GM04503 (cell line): ENCODE results near the gene CRYBB1.
A peak's percentile ranks its signal among the peaks of the same experiment; 100 is the strongest.
"Not testable (repeated sequence)": the region's sequence is repeated elsewhere in the genome, so short reads cannot be mapped to it uniquely, and the experiment has no call there.

Experiments
- DNase-seq: peaks from one replicate; pipeline ENCODE4 v3.0.0-alpha.2; 2012; ENCODE audit warnings: low read depth

Gene CRYBB1

DNA sequence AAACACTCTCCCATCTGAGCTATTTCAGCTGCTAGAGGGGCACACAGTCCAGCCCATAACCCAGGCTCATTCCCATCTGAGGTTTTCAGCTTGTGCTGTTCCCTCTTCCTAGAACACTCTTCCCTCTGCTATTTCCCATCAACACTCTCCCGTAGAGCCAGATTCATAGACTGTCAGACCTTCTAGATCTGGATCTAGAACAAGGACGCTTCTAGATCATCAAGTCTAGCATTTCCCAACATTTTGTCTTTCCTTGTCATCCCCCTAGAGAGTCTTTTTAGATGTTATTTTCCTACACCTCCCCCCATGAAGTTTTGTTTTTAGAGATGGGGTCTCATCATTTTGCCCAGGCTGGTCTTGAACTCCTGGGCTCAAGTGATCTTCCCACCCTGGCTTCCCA lies 17.3 kb upstream of the CRYBB1 start:
- no peak for DNase-seq

DNA sequence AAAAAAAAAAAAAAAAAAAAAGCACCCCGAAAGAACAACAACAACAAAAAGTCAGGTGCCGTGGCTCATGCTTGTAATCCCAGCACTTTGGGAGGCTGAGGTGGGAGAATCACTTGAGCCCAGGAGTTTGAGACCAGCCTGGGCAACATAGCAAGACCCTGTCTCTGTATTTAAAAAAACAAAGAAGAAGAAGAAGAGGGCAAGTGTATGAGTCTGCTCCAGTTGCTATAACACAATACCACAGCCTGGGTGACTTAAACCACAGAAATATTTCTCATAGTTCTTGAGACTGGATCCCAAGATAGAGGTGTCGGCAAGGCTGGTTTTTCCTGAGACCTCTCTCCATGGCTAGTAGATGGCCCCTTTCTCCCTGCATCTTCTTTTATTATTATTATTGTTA lies 16.4 kb upstream of the CRYBB1 start:
- DNase-seq, result no peak

DNA sequence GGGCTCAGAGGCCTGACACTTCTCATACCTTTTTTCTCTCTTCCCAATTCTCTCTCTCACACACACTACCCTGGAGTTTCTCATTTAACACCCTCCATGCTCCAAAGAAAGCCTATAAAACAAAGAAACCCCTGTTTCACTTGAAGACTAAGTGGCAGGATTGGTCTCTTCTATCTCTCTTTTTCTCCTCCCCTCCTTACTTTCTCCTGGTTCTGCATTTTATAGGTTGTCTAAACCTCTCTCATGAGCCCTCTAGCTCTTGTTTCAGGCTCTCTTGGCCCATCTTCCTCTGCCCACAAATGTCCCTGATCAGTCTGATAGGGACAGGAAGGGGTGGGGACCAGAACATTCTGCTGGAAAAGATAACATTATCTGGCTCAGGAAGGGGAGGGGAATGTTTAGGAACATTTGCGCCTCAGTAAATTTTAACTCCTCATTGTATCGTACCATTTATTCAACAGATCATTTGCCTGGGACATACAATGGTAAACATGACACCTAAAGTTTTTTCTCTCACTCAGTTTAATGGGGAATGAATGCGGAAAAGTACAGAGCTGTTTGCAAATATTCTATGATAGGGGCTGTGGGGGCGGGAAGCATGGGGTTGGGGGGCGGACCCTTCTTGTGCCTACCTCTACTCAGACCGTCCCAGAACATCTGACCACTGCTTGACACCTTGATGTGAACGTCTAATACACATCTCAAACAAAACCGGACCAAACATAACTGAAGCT lies 14.8 kb upstream of the CRYBB1 start:
- no peak for DNase-seq

DNA sequence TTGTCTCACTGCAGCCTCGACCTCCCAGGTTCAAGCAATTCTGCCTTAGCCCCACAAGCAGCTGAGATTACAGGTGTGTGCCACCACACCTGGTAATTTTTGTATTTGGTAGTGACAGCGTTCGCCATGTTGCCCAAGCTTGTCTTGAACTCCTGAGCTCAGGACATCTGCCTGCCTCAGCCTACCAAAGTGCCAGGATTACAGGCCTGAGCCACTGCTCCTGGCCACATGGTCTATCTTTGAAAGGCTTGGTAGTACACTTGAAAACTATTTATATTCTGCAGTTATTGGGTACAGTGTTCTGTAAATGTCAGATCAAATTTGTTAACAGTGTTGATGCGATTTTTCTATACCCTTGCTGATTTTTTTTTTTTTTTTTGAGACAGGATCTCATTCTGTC lies 13.5 kb upstream of the CRYBB1 start:
- DNase-seq, result no peak

DNA sequence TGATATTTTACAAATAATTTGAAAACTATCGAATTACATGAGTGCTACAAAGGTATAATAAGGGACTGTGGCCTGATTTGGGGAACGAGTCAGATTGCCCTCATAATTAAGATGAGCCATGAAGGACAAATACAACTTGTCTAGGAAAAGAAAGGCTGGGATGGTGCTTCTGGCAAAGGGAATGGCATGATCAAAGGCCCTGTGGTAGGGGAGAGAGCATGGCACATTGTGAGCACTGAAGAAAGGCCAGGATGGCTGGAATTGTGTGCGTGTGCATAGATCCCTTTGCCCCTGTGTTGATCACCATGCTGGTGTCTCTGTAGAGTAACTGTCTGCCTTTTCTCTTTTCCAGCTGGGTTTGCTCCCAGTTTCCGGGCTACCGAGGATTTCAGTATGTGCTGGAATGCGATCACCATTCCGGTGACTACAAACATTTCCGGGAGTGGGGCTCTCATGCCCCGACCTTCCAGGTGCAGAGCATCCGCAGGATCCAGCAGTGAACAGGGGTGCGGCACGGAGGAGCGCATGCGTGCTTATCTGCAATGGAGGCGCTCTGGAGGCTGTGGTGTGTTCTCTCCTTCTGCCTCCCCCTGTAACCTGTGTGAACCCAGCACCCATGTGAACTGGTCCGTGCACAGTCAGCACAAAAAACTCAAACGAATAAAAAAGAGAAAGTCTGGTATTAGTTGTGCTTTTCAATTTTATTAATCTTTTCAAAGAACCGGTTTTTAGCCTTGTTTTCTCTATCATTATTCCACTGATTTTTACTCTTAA lies 12.3 kb upstream of the CRYBB1 start:
- no peak for DNase-seq

DNA sequence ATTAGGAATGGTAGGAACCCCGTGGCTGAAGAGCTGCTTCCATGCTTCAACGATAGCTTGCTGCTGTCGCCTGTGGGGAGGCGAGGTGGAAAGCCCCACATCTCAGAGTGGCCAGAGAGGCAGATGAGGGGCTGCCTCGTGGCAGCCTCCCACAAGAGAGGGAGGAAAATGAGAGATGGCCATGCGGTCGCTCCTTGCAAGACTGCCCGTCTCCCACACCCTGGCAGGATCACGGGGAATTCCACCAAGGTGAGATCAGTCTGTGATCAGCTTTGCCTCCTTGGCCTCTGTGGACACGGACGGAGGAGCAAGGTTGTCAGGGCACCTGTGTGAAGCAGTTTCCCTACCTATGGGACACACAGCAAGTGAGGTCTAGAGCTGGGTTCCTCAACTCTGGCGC lies 7.0 kb upstream of the CRYBB1 start:
- no peak for DNase-seq

DNA sequence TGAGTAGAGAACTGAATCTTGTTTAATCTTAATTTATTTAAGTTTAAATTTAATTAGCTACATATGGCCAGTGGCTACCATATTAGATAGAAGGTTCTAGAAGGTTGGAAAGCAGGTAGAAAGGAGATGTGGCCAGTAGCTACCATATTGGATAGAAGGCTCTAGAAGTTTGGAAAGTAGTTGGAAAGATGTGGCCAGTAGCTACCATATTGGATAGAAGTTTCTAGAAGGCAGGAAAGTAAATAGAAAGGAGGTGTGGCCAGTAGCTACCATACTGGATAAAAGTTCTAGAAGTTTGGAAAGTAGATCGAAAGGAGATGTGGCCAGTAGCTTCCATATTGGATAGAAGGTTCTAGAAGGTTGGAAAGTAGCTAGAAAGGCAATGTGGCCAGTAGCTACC lies 6.2 kb upstream of the CRYBB1 start:
- no peak for DNase-seq

DNA sequence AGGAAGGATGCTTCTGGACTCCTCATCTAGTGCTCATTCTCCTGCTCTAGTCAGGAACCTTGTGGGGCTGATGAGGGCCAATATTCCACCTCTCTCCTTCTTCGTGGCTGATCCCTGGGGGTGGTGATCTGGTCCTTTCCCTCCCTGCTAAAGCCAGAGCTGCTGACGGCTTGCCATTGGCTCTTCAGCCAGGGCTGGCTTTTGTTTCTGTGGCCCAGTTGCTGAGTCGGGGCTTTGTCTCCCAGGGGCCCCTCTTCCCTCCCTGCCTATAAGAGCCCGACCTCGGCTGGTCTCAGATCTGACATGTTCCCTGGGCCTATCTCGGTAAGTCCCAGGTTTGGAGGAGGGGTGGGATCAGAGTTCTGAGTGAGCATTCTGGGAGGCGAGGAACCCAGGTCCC lies 3.8 kb upstream of the CRYBB1 start, which contains the start of gene CRYBA4:
CRYBA4 (plus strand) TSS at position 301 of the 400 bp plus-strand sequence. CDS start 634 bp downstream, outside the sequence.
- DNase-seq, result no peak

DNA sequence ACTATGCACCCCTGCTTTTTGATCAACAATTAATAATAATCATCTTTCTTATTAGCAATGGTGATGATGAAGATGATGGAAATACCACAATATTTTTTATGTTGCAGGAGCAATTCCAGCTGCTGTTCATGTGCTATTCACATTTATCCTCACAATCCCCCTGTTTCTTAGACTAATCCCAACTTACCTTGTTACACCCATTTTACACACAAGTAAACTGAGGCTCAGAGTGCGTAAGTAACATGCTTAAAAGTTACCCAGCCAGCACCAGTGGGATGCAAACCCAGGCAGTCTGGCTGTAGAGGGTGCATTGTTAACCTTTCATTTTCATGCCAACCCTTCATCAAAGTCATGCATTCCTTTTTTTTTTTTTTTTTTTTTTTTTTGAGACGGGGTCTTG lies 2.4 kb upstream of the CRYBB1 start:
- DNase-seq, result no peak

DNA sequence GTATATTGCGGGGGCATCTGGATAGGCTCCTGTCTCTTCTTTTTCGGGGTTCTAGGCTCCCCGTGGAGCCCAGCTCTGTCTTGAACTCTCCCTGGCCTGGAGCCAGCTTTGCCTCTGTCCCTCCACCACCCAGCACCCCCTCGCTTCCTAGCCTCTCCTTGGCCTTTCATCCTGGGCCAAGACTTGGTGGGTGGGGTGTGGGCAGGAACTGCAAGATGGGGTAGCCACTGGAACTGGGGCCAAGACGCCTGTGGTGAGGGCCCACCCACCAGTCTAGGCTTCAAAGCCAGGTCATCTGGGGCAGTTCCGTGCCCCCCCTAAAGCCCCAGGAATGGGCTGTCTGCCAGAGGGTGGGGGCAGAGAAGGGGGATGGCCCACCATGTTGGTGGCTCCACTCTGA lies 1.7 kb upstream of the CRYBB1 start:
- DNase-seq, result no peak

DNA sequence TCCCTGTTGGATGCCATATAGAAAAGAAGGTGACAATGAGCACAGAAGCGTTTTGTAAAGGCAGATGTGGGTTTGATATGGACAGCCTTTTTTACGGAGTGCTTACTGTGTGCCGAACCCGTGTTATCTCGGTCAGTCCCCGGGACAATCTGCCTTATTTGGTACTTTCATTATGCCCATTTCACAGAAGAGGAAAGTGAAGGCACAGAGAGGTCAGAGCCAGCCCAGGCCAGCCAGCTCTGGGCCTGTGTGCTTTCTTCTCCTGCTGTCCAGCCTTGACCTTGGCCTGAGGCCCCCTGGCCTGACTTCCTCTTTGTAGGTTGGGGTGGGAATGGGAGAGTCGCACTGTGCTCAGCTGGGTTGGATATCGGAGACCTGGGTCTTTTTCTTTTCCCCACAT lies 628 bp upstream of the CRYBB1 start:
- no peak for DNase-seq

DNA sequence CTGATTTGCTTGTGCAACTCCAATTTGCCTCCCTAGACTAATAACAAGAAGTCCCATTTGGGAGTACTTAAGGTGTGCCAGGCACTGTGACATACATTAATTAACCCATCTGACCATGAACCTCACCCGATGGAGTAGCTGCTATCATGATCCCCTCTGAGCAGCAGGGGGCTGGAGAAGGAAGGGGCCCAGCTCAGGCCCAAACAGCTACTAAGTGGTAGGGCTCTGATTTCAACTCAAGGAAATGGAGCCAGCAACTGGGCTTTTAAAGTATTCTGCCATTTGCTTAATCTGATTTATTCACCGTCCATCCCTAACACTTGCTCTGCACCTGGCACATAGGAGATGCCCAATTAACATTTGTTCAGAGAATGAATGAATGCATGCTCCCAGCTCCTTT lies 1.2 kb downstream of the CRYBB1 start:
- no peak for DNase-seq

DNA sequence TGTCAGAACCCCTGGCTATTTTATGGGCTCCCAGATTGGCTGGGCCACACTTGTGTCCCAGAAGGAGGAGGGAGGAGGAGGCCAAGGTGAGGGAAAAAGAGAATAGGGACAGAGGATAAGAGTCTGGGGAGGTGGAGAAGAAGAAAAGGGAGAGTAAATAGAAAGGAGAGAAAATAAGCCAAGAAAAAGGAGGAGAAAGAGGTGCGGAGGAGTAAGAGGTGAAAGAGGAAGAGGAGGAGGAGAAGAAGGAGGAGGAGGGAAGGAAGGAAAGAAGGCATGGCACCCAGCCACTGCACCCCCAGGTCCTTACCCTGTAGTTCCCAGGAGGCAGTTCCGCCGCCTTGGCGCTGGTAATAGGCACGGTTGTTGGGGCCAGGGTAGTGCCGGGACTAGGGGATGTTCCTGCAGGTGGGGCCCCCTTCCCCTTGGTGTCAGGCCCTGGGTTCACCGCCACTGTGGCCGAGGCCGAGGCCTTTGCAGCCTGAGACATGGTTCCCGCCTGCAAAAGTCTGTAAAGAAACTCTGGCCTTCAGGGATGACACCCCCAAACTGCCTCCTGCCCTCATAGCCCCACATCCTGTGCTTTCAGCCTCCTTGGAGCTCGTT lies 1.9 kb downstream of the CRYBB1 start:
- DNase-seq, result no peak

DNA sequence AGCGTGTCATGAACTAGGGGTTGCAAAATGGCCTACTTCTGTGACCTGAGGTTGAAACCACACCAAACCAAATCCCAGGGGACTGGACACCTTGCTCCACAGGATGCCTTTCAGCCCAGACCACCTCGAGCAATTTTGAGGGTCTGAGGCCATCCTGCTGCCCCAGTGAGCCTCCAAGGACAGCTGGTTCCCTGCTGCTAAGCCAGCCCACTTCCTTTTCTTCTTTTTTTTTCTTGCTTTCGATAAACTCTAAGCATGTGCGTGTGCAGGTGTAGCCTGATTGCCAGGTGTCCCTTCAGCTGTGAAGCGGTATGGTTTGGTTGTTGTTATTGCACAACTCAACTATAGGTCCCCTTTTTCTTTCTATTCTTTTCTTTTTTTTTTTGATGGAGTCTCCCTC lies 2.7 kb downstream of the CRYBB1 start:
- DNase-seq, result no peak

DNA sequence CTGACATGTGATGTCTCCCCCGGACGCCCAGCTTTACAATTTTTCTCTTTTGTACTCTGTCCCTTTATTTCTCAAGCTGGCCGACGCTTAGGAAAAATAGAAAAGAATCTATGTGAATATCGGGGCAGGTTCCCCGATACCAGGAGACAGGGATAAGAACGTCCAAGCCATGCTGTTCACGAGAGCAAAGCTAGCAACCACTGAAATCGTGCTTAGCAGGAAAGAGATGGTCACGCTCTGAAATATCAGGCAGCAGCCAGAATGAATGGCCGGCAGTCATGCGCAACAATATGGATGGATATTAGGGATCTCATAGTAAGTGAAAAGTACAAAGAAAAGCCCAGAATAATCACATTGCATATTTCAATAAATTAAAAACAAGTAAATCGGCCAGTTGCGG lies 3.5 kb downstream of the CRYBB1 start:
- no peak for DNase-seq

DNA sequence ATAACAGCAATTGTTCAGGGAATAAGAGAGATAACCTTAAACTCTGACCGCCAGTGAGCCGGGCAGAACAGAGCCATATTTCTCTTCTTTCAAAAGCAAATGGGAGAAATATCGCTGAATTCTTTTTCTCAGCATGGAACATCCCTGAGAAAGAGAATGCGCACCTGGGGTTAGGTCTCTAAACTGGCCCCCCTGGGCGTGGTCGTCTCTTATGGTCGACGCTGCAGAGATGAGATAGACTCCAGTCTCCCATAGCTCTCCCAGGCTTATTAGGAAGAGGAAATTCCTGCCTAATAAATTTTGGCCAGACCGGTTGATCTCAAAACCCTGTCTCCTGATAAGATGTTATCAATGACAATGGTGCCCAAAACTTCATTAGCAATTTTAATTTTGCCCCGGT lies 4.1 kb downstream of the CRYBB1 start:
- DNase-seq, result not testable (repeated sequence)

DNA sequence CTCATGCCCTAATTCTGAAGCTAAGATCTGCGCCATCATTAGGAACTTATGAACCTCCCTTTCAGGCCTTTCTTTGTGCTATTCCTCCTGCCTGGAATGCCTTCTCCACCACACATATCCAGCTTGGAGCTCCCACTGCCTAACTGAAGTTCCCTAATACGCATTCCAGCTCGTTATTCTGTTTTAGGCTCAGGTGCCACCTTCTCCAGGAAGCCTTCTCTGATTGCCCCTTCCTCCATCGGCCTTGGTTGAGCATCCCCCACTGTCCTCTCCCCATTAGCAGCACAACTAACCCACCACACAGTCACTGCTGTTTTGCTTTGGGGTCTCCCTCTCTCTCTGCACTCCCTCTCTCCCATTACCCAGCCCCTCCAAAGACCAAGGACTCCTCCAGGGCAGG lies 5.2 kb downstream of the CRYBB1 start:
- no peak for DNase-seq

DNA sequence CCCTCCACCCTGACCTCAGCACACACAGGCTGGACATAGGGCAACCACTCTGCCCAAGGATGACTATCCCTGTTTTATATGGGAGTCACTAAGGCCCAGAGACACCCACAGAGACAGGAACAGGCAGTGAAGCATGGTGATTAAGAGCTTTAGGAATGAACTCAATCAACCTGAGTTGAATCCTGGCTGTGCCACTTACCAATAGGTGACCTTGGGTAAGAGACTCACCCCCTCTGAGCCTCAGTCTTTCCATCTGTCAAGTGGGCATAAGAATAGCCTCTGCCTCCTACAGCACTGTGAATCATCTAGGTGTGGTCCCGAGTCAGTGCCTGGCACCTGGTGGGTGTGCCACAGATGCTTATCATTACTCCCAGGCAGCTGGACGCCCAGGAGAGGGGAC lies 6.8 kb downstream of the CRYBB1 start:
- DNase-seq, result no peak

DNA sequence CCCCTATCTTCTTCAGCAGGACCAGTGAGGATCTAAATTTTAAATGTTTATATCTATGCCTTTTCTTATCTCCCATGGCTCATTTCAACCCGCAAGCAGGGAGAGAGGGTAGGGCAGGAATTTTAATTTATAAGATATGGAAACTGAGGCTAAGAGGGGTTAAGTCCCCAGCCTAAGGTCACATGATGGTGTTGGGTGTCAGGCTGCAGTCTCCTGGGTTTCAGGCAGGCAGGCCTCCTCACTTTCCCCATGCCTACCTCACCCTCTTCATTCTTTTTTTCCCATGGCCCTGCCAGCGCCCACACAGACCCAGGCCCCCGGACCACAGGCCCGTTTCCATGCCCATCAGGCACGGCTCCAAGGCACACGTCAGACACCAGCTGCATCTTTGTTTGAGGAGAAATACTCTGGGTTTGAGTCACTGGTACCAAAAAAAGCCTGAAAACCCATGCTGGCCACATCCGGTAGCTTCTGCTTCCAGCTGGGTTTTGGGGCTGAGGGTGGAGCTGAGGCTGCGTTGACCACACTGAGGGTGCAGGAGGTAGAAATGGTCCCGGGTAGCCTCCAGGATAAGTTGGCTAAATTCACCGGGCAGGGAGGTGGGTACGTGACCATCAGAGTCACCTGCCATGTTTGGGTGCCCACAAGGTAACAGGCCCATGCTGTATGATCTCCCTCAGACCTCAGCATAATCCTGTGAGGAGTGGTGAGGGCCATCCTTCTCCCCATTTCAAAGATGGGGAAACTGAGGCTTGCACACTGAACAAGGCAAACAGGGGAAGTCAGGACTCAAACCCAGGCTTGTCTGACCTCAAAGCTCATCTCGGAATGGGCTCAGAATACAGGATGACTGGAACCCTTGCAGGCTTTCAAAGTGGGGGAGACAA lies 7.5 kb downstream of the CRYBB1 start:
- DNase-seq, result peak; percentile 79

DNA sequence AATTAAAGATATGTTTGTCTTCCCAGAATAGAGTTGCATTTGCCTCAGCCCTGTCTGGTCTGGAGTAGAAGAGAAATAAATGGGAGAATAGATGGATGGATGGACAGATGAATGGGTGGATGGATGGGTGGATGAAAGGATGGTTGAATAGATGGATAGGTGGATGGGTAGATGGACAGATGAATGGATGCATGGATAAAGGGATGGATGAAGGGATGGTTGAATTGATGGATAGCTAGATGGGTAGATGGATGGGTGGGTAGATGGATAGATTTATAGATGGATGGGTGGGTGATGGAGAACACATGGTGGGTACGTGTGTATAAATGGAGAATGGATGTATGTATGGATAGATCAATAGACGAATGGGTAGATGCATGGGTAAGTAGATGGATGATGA lies 8.5 kb downstream of the CRYBB1 start:
- no peak for DNase-seq

DNA sequence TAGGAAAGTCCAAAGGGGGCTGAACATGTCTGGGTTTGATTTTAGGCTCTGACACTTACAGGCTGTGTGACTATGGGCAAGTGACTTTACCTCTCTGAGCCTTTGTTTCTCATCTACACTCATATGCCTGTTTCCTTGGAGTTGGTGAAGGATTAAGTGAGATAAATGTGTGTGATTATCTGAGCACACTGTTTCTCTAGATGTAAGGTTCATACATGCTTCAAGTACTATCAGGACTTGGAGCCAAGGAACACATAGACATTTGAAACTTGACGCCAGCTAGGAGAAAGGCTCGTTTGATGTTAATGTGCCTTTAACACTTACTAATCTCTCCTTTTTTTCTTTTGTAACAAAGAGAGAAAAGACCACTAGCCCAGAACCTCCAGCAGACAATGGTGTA lies 9.7 kb downstream of the CRYBB1 start:
- no peak for DNase-seq

DNA sequence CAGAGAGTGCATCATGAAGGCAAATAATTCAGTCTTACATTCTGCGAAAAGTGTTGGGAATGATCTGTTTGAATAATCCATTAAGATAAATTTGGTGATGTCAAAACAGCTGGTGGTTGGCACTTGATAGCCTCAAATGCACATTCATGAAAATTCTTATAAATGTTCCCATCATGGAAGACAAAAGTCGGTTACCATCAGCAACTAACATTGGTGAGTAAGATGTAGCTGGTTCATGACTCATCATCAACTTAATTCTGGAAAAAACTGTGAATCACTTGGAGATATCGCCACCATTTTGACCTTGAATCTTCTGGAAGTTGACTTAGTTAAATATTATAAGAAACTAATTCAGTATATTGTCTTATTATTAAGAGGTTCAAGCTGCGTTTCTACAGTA lies 11.2 kb downstream of the CRYBB1 start:
- no peak for DNase-seq
